ENCODE measurements around the gene CSMD2.

GRCh38 chr1:33633019-33633801, 531.8 kb downstream of the CSMD2 start:
- TF ChIP-seq, protein P1, sequence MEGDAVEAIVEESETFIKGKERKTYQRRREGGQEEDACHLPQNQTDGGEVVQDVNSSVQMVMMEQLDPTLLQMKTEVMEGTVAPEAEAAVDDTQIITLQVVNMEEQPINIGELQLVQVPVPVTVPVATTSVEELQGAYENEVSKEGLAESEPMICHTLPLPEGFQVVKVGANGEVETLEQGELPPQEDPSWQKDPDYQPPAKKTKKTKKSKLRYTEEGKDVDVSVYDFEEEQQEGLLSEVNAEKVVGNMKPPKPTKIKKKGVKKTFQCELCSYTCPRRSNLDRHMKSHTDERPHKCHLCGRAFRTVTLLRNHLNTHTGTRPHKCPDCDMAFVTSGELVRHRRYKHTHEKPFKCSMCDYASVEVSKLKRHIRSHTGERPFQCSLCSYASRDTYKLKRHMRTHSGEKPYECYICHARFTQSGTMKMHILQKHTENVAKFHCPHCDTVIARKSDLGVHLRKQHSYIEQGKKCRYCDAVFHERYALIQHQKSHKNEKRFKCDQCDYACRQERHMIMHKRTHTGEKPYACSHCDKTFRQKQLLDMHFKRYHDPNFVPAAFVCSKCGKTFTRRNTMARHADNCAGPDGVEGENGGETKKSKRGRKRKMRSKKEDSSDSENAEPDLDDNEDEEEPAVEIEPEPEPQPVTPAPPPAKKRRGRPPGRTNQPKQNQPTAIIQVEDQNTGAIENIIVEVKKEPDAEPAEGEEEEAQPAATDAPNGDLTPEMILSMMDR (conservative IDR thresholded peaks at IDR 0.05; ENCODE audit: low read depth in 2 of 2) = peak; percentile 99
- no peak for TF ChIP-seq STAT1 (IDR thresholded peaks at IDR 0.05; ENCODE audit: unreplicated experiment)
- no peak for TF ChIP-seq EZH2phosphoT487 (IDR thresholded peaks at IDR 0.05; ENCODE audit: unreplicated experiment)
- TF ChIP-seq, protein P2, sequence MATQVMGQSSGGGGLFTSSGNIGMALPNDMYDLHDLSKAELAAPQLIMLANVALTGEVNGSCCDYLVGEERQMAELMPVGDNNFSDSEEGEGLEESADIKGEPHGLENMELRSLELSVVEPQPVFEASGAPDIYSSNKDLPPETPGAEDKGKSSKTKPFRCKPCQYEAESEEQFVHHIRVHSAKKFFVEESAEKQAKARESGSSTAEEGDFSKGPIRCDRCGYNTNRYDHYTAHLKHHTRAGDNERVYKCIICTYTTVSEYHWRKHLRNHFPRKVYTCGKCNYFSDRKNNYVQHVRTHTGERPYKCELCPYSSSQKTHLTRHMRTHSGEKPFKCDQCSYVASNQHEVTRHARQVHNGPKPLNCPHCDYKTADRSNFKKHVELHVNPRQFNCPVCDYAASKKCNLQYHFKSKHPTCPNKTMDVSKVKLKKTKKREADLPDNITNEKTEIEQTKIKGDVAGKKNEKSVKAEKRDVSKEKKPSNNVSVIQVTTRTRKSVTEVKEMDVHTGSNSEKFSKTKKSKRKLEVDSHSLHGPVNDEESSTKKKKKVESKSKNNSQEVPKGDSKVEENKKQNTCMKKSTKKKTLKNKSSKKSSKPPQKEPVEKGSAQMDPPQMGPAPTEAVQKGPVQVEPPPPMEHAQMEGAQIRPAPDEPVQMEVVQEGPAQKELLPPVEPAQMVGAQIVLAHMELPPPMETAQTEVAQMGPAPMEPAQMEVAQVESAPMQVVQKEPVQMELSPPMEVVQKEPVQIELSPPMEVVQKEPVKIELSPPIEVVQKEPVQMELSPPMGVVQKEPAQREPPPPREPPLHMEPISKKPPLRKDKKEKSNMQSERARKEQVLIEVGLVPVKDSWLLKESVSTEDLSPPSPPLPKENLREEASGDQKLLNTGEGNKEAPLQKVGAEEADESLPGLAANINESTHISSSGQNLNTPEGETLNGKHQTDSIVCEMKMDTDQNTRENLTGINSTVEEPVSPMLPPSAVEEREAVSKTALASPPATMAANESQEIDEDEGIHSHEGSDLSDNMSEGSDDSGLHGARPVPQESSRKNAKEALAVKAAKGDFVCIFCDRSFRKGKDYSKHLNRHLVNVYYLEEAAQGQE (IDR thresholded peaks at IDR 0.05; ENCODE audit: unreplicated experiment) = no peak
- no peak for TF ChIP-seq EZH2 (IDR thresholded peaks at IDR 0.05; ENCODE audit: low read depth, unreplicated experiment)
- no peak for TF ChIP-seq NANOG (IDR thresholded peaks at IDR 0.05; ENCODE audit: borderline replicate concordance)
- TF ChIP-seq, protein P3, sequence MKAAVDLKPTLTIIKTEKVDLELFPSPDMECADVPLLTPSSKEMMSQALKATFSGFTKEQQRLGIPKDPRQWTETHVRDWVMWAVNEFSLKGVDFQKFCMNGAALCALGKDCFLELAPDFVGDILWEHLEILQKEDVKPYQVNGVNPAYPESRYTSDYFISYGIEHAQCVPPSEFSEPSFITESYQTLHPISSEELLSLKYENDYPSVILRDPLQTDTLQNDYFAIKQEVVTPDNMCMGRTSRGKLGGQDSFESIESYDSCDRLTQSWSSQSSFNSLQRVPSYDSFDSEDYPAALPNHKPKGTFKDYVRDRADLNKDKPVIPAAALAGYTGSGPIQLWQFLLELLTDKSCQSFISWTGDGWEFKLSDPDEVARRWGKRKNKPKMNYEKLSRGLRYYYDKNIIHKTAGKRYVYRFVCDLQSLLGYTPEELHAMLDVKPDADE (IDR thresholded peaks at IDR 0.05) = no peak
- no peak for TF ChIP-seq POLR2AphosphoS5 (IDR thresholded peaks at IDR 0.05; ENCODE audit: low read depth)
- peak; percentile 40; the same call in 1 of the 2 replicates for TF ChIP-seq CREB1 (CRISPR knock-in tag; IDR thresholded peaks at IDR 0.05; ENCODE audit: low read depth)
- no peak for TF ChIP-seq JUNB (IDR thresholded peaks at IDR 0.05; ENCODE audit: unreplicated experiment)
- TF ChIP-seq ZNF331 (CRISPR knock-in tag; IDR thresholded peaks at IDR 0.05; ENCODE audit: low read depth) = no peak
- TF ChIP-seq ZNF114 (CRISPR knock-in tag; IDR thresholded peaks at IDR 0.05) = peak; percentile 52; the same call in 1 of the 2 replicates
